HG03175 (cell line): Measurements from ENCODE around the gene CDCA4.
"Not testable (repeated sequence)": the region's sequence is repeated elsewhere in the genome, so short reads cannot be mapped to it uniquely, and the experiment has no call there.

ENCODE experiments used
- ATAC-seq: cut with Tn5 transposase; IDR thresholded peaks from one replicate; pipeline ENCODE4 v1.9.1; 2021; ENCODE audit warnings: mild to moderate bottlenecking, moderate library complexity; ENCODE audit not compliant: unreplicated experiment

The CDCA4 gene

DNA sequence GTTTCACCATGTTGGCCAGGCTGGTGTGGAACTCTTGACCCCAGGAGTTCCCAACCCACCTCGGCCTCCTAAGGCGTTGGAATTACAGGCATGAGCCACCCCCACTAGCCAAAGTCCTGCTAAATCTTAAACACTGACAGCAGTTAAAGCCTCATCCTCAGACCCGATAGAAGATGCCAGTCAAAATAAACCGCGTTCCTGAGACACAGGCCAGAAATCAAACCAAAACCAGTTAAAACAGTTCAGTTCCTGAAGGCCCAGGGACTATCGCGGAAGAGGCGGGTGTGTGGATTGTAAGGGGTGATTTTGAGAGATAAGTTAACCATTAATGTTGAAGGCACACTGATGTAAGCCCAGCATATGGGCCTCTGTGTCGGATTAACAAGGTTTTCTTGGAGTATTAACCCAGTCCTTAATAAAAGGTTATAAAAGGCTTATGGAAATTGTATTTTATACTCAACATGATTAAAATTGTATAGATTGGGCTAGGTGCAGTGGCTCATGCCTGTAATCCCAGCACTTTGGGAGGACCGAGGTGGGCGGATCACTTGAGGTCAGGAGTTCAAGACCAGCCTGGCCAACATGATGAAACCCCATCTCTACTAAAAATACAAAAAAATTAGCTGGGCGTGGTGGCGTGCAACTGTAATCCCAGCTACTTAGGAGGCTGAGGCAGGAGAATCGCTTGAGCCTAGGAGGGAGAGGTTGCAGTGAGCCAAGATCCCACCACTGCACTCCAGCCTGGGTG, 18.7 kb upstream of the CDCA4 start:
- ATAC-seq = no peak

DNA sequence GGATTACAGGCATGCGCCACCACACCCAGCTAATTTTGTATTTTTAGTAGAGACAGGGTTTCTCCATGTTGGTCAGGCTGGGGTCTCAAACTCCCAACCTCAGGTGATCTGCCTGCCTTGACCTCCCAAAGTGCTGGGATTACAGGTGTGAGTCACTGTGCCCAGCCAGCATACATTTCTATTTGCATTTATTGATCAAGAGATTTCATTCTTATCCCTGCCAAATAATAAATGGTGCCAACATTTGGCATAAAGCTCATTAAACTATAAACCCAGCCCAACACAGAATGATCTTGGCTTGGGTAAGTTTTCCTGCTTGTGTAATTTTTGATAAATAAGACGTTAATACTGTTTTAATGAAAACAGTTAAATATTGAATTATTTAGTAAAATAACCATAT, 14.7 kb upstream of the CDCA4 start:
- not testable (repeated sequence) for ATAC-seq

DNA sequence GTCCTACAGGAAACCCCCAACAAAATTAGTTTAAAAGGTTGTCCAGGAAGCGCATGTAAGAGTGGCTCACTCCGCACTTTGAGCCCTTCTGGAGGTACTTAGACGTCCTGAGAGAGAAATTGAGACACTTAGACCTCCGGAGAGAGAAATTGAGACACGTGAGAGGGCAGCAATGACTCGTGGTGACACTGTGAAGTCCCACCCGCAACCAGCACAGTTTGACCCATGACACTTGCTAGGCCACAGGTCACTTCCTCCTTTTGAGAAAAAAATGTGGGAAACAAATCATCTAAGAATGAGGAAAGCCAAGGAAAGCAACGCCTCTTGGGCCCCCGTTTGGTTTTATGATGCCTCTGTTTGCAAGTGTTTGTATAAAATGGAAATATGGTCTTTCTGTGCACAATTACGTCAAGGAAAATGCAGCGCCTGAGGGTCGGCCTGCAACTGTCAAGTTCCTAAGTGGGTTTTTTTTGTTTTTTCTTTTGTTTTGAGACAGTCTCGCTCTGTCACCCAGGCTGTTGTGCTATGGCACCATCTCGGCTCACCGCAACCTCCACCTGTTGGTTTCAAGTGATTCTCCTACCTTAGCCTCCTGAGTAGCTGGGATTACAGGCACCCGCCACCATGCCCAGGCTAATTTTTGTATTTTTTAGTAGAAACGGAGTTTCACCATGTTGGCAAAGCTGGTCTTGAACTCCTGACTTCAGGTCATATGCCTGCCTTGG, 13.6 kb upstream of the CDCA4 start:
- no peak for ATAC-seq

DNA sequence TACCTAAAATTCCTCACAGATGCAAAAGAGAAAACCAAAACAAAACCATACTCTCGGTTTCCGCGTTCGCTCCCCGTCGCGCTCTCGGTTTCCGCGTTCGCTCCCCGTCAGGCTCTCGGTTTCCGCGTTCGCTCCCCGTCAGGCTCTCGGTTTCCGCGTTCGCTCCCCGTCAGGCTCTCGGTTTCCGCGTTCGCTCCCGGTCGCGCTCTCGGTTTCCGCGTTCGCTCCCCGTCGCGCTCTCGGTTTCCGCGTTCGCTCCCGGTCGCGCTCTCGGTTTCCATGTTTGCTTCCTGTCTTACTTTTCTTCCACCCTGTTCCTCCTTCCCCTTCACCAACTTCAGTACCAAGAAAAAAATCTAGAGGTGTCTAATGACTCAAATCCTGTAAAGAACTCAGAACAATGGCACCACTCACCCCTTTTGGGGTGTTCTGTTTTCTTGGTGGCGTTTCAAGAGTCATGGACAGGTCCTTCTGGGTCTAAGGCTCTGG, 12.6 kb upstream of the CDCA4 start:
- not testable (repeated sequence) for ATAC-seq

DNA sequence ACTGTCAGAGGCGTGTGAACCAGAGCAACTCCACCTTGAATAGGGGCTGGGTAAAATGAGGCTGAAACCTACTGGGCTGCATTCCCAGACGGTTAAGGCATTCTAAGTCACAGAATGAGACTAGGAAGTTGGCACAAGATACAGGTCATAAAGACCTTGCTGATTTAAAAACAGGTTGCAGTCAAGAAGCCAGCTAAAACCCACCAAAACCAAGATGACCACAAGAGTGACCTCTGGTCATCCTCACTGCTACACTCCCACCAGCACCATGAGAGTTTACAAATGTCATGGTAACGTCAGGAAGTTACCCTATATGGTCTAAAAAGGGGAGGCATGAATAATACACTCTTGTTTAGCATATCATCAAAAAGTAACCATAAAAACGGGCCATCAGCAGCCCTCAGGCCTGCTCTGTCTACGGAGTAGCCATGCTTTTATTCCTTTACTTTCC, 11.6 kb upstream of the CDCA4 start:
- not testable (repeated sequence) for ATAC-seq

DNA sequence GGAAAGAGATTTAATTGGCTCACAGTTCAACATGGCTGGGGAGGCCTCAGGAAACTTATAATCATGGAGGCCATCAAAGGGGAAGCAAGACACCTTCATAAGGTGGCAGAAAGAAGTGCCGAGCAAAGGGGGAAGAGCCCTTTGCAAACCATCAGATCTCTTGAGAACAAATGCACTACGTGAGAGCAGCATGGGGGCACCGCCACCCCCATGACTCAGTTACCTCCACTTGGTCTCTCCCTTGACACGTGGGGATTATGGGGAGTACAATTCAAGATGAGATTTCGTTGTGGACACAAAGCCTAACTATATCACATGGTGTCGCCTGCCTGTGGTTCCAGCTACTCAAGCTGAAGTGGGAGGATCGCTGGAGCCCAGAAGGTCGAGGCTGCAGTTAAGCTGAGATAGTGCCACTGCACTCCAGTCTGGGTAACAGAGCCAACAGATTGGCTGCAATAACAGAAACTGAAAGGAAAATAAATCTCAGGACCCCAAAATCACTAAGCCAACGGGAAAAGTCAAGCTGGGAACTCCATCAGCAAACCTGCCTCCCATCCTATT, 10.0 kb upstream of the CDCA4 start:
- no peak for ATAC-seq

DNA sequence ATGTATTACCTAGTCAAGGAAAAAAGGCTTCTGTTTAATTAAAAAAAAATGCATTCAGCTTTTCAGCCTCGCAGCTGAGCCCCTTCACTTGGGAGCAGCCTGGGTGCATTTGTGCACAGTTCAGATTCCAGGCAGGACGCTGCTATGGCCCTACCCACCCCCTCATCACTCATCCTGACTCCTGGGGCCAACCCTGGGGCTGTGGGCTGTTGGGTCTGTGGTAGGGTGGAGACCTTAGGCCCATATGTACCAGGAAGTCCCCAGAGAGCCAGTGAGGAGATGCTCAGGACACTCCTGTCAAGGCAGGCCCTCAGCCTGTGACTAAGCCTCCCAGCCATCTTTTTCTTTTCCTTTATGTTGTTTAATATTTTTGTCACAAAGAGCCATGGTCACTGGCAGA, 9.3 kb upstream of the CDCA4 start:
- ATAC-seq = no peak

DNA sequence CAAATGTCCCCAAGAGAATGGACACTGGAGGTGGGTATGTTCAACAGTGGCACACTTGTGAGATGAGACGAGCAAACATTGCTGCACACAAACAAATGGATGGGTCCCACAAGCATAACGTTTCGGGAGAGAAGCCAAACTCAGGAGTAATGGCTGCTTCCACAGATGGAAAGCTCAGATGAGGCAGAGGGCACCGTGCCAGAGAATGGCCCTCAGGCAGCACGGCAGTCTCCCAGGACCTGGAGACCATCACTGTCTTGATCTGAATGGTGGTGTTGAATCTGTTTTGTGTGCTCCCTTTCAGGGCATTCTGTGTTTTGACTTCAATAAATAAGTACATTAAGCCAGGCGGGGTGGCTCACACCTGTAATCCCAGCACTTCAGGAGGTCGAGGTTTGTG, 8.5 kb upstream of the CDCA4 start:
- ATAC-seq = no peak

DNA sequence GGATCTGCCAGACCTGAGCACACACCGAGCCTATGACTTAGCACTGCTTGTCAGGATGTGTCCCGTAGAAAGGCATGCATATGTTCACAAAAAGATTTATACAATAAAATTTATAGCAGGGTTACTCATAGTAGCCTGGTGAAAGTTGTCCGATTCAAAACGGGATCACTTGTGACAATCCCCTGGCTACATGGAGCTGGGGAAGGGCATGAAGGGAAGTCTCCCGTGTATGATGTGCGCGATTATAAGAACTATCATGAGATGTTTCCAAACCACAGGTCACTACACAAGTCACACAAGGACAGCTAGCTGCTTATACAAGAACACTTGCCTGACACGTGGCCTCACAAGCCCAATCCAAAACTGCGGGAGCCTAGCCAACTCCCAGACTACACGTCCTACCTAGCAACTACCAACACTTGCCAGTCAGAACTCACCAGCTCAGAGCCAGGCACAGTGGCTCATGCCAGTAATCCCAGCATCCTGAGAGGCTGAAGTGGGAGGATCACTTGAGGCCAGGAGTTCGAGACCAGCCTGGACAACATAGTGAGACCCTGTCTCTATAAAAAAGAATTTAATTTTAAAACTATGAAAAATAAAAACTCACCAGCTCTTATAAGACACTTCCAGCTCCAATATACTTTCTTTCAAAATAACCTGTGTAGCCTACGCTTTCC, 7.5 kb upstream of the CDCA4 start:
- no peak for ATAC-seq

DNA sequence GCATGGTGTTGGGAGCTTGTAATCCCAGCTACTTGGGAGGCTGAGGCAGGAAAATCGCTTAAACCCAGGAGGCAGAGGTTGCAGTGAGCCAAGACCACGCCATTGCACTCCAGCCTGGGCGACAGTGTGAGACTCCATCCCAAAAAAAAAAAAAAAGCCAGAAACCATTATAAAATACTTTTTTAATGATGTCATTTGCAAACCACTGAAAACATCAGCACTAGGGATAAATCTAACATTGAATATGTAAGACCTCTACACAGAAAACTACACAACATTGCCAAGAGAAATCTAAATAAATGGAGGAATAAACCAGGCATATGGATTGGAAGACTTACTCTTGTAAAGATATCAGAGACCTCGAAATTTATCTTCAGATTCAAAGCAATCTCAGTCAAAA, 6.8 kb upstream of the CDCA4 start:
- not testable (repeated sequence) for ATAC-seq

DNA sequence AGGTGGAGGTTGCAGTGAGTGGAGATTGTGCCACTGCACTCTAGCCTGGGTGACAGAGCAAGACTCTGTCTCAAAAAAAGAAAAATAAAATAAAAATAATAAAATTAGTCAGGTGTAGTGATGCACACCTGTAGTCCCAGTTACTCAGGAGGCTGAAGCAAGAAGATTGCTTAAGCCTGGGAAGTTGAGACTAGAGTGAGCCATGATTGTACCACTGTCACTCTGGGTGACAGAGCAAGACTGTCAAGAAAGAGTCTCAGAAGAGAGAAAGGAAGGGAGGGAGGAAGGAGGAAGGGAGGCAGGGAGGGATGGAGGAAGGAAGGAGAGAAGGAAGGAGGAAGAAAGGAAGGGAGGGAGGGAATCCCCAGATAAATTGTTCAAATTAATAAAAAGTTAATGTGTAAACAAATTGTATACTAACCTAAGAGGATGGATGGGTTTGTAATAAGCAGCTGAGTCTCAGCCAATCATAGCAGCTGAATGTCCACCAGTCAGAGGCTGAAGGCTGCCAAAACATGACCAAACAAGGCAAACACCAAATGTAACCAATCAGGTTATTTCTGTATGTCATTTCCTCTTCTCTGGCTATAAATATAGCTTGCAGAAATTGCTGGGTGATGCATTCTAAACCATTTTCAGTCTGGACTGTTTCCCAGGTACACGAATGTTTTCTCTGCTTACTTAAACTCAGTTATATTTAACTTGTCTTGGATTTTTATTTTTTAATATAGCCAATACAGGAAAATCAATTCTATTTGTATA, 6.1 kb upstream of the CDCA4 start:
- ATAC-seq = no peak

DNA sequence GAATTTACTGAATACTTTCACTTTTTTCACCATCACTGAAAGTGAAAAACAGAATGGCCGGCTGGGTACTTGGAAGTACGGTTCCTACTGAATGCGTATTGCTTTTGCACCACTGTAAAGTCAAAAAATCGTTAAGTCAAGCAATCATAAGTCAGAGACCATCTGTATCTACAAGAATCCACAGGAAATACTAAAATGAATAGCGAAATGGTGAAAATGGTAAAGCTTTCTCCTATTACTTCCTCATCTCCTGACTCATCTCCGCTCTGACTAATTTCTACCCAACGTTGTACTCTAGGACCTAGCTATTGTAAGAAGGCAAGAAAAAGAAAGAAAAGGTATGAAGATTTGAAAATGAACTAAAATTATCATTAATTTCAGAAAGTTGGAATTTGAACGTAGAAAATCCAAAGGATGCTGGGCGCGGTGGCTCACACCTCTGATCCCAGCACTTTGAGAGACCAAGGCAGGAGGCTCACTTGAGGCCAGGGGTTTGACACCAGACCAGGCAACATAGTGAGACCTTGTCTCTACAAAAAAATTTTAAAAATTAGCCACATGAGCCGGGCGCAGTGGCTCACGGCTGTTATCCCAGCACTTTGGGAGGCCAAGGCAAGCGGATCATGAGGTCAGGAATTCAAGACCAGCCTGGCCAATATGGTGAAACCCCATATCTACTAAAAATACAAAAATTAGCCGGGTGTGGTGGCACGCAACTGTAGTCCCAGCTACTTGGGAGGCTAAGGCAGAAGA, 5.3 kb upstream of the CDCA4 start:
- no peak for ATAC-seq

DNA sequence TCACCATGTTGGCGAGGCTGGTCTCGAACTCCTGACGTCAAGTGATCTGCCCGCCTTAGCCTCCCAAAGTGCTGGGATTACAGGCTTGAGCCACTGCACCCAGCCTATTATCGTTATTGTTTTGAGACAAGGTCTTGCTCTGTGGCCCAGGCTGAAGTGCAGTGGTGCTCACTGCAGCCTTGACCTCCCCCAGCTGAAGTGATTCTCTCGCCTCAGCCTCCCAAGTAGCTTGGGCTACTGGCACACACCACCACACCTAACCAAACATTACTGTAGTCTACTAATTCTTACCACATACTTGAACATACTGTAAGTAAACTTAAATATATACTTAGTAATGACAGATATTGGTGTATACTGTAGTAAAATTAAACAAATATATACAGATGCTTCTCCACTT, 4.5 kb upstream of the CDCA4 start:
- ATAC-seq = no peak

DNA sequence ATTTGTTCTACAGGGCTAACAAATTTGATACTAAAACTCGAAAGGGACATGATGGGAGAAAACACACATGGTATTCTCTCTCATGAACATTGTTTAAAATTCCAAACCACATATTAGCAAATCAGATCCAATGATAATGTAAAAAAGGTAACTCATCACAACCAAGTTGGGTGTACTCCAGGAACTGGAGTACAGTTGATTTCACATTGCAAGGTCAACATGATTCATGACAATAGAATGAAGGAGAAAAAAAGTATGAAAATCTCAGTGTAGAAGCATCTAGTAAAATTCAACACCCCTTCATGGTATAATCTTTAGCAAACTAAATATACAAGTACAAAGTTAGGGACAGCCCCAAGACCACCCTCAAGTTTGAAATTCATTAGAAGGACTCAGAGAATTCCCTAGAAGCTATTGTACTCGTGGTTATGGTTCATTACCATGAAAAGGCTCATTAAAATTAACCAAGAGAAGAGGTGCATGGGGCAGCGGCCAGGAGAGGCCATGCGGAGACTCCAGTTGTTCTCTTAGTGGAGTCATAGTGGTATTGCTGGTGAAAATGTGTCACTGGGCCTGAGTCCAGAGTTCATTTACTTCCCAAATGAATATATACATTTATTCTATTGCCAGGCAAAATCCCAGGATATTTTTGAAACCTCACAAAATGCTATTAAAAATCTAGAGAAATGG, 3.1 kb upstream of the CDCA4 start:
- ATAC-seq = no peak

DNA sequence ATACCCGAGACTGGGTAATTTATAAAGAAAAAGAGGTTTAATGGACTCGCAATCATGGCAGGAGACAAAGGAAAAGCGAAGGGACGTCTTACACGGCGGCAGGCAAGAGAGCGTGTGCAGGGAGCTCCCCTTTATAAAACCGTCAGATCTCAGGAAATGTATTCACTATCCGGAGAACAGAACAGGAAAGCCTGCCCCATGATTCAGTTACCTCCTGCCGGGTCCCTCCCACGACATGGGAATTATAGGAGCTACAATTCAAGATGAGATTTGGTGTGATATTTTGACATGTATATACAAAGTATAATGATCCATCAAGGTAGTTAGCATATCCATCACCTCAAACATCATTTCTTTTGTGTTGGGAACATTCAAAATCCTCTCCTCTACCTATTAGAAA, 2.3 kb upstream of the CDCA4 start:
- no peak for ATAC-seq

DNA sequence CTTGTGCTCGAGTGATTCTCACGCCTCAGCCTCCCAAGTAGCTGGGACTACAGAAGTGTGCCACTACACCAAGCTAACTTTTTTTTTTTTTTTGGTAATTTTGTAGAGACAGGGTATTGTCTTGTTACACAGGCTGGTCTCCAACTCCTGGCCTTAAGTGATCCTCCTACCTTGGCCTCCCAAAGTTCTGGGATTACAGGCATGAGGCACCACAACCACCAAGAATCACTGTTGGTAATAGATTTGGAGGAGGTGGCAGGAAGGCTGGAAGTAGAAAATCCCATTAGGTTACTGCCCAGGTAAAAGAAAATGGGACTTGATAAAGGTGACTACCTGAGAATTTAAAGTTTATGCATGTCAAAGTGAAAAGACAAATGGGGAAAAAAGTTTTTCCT, 1.4 kb upstream of the CDCA4 start:
- no peak for ATAC-seq

DNA sequence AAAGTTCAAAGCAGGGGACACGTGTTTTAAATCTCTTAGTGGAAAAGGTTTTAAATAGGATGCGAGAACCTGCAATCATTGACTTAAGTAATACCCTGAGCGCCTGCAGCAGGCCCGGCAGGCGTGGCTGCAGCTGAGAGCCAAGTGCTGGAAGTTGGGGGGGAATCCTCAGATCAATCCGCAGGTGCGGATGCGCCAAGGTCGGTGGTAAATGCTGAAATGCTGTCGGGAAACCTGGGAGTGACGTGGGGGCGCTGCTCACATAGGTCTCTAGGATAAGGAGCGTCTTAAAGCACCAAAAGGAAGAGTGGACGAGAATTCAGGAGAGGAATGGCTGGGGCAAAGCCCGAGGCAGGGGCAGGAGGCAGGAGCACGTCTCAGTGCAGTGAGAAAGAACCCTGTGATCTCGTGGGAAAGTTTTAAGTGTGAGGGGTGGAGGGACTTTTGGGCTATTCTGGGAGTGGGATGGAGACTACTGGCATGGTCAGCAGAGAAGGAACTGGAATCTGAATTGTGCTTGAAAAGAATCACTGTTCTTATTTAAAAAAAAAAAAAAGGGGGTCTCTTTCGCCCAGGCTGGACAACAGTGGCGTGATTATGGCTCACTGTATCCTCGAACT, 883 bp upstream of the CDCA4 start:
- no peak for ATAC-seq

DNA sequence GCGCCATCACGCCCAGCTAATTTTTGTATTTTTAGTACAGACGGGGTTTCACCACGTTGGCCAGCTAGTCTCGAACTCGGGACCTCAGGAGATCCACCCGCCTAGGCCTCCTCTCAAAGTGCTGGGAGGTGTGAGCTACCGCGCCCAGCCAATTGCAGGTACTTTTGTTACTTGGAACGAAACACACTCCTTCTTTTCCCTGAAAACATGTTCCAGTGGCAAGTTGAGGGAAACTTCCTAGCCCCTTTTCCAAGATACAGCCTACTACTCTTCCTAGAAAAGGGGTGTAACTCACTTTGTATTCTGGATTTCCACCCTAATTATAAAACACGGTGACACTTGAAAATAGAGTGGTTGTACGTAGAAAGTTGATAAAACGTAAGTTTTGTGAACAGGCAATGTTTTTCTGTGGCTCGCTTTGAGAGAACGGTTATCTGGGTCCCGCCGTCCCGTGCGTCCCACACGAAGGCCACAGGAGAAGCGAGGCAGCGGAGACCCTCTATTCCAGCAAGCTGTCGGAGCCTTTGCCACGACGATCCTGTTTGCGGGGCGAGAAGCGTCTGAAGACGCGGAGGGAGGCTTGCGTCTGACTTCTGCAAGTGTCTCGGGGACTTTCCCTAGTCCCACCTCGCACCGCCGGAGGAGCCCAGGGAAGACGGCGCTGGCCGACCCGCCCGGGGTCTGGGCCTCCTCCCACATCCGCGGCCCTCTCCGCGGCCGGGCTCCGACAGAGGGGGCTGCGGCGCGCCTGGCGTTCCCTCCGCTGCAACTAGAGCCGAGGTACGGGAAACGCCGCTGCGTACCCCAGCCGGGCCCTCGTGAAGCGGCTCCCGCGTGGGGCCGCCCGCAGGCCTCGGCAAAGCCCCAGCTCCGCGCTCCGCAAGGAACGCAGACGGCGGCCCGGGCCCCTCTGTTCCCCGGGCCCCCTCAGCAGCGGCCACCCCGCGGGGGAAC, 745 bp downstream of the CDCA4 start:
- peak; percentile 17 for ATAC-seq
